ENCODE data around the gene BMP3. TPM values are rescaled to one million over a fixed set of nuclear protein-coding genes. Genes with fewer than 3 reads are reported as not detected.

The BMP3 gene
- total RNA-seq, 1 donor from 2014 or later, result not detected

- intact Hi-C loops (cut with DNase I), result no loop called here
- DNase-seq (ENCODE audit: missing footprints), result no peak
- ATAC-seq, result no peak
These were observed 63.4 kb downstream of the BMP3 start for GRCh38 chr4:81093720-81094401.

GRCh38 chr4:81095389-81095788 is 64.9 kb downstream of the BMP3 start:
- intact Hi-C loops (cut with DNase I), result no loop called here
- DNase-seq (ENCODE audit: missing footprints) (no peak), ATAC-seq (no peak)

- DNase-seq (ENCODE audit: missing footprints), result no peak
- intact Hi-C loops (cut with DNase I), result no loop called here
- ATAC-seq, result no peak
These were observed 66.1 kb downstream of the BMP3 start for GRCh38 chr4:81096566-81096965.

GRCh38 chr4:81102107-81102506 is 71.6 kb downstream of the BMP3 start:
- intact Hi-C loops (cut with DNase I), result no loop called here
- no peak for DNase-seq (ENCODE audit: missing footprints)
- ATAC-seq, result no peak

- intact Hi-C loops (cut with DNase I), result no loop called here
- ATAC-seq, result no peak
These were observed 75.6 kb downstream of the BMP3 start for GRCh38 chr4:81106150-81106549.

More at GRCh38 chr4:81106150-81106549, 75.6 kb downstream of the BMP3 start:
- no peak for DNase-seq (ENCODE audit: missing footprints)

Other genes starting within 250 kb of the BMP3 start
- 0.05 TPM for gene PRKG2, start 184.5 kb downstream of the BMP3 start, total RNA-seq

Measured in Right ventricle myocardium inferior (tissue), 1 donor.